ENCODE measurements around the gene SERINC5.
A peak's percentile ranks its signal among the peaks of the same experiment; 100 is the strongest.
"Not testable (repeated sequence)": the region's sequence is repeated elsewhere in the genome, so short reads cannot be mapped to it uniquely, and the experiment has no call there.

Gene SERINC5

DNA sequence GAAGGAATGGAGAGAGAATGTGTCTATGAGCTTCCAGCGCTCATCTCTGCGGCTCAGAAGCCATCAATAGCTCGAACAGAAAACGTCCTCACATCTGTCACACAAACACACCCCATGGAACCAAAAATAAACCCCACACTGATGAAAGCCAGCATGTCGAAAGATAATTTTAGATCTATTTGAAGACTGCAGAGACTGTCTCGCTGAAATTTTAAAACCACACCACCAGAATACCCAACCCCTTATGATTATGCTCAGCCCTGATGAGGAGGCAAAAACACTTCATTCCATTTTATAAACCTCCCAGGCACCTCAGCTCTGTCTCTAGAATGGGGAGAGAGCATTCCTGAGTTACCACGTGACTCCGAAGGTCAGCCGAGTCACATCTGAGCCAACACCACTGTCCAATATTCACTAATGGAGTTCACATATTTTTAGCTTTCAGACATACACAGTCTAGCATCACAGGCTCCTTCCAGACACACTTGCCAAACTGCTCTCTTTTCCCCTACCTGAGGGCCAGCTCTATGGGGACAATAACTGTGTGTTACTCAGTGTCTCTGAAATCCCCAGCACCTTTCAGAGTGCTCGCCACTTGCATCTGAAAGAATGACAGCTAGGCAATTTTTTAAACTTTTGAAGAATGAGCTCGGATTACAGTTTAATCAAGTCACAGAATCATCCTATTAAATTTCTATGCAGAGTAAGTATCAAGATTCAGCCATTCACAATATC, 63.2 kb downstream of the SERINC5 start:
- DNase-seq: no peak

DNA sequence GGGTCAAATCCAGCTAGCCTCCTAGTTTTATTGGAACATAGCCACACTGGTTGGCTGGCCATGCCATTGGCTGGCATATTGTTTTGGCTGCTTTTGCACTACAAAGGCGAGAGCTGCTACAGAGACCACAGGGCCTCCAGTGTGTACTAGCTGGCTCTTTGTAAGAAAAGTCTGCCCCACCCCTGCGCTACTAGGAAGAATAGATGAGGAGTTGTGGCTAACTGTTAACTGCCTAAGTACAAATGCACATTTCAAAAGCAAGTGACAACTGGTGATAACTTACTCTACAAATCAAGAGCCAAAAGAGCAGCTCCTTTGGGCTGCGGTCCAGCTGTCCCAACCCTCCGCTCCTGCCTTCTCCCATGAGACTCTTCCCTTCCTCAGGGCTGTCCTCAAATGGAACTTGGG, 63.9 kb downstream of the SERINC5 start:
- DNase-seq: peak; percentile 32

DNA sequence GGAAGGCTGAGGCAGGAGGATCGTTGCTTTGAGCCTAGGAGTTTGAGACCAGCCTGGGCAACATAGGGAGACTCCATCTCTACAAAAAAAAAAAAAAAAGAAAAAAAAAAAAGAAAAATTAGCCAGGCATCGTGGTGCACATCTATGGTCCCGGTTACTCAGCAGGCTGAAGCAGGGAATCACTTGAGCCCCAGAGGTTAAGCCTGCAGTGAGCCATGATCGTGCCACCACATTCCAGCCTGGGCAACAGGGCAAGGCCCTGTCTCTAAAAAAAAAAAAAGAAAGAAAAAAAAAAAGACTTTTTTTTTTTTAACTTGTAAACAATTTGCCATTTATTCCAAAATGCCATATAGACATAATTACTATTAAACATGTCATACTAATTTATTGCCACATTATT, 64.5 kb downstream of the SERINC5 start:
- DNase-seq: no peak

DNA sequence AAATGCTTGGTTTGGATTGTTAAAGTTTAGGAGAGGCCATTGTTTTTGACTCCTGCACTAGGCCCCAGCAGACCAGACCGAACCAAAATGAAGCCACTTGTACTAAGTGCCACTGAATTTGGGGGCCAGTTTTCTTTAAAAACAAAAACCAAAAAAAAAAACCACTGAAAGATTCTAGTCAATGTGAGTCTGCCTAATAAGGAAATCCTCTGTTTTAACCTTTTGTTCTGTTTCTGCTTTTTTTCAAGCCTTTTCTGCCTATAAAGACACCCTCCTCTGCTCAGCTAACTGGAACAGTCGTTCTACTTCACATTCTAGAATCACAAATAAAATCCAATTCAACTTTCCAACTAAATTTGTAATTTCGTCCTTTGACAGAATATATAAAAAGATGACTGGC, 64.9 kb downstream of the SERINC5 start:
- no peak for DNase-seq

DNA sequence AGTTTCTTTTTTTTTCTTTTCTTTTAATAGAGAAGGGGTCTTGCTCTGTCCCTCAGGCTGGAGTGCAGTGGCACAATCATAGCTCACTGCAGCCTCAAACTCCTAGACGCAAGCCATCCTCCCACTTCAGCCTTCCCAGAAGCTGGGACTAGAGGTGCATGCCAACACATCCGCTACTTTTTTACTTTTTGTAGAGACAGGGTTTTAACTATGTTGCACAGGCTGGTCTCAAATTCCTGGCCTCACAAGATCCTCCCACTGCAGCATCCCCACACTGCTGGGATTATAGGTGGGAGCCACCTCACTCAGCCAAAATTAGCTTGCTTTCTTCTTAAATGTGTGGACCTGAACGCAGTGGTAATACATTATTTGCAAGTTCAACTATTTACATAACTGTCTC, 66.1 kb downstream of the SERINC5 start:
- DNase-seq: no peak

DNA sequence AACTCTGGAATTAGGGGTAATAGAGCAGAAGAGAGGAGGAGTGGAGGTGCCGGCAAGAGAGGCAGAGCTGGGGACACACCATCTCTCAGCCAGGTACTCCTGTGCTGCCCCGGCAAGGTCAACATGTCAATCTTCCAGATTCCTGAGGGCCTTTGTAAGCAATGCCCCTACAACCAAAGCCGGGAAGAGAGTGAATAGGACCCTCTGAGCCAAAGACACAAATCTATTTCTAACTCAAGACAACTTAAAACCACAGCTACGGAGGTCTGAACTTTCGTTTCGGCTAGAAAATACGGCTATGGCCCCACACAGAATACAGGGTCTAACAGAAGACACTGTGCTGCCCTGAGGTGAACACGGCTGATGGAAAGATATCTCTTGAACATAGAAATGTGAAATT, 66.6 kb downstream of the SERINC5 start:
- DNase-seq: no peak

DNA sequence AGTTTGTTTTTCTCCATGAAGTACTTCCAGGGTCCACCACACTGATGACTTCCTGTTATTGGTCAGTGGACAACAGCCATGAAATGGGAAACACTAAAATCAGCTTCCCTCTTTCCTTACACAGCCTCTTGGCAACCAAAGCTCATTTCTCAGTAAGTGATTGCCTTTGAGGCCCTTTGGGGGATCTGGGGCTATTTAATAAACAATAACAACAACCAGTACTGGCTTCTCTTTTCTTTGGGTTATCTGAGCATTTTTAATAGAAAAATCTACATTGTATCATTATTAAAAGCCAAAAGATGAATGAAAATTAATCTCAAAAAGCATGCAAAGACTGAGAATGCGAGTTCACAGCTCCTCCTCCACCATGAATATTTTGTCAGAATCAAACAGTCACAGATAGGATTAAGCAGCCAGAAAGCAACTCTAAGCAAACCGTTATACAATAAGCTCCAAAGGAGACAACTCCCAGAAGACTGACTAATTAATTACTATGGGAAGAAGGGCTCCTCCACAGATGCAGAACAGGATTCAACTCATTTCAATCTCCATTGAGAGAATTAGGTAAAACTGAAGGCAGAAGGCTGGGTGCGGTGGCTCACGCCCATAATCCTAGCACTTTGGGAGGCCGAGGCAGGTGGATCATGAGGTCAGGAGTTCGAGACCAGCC, 68.3 kb downstream of the SERINC5 start:
- DNase-seq: no peak

DNA sequence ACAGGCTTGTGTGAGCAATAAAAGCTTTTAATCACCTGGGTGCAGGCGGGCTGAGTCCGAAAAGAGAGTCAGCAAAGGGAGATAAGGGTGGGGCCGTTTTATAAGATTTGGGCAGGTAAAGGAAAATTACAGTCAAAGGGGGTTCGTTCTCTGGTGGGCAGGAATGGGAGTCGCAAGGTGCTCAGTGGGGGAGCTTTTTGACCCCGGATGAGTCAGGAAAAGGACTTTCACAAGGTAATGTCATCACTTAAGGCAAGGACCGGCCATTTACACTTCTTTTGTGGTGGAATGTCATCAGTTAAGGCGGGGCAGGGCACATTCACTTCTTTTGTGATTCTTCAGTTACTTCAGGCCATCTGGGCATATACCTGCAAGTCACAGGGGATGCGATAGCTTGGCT, 70.3 kb downstream of the SERINC5 start:
- not testable (repeated sequence) for DNase-seq

DNA sequence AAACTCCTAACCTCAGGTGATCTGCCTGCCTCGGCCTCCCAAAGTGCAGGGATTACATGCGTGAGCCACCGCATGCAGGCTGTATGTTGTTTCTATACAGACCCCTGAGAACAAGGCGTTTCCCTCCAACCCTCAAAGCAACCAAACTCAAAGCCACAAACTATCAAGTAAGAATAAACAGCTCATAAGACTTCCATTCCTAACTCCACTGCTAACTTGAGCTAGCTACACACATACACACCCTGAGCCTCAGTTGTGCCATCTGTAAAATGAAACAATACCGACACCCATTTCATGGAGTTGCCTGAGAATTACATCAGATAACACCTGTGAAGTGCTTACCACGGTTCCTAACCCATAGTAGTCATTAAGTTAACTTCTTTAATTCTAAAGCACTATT, 70.8 kb downstream of the SERINC5 start:
- no peak for DNase-seq

DNA sequence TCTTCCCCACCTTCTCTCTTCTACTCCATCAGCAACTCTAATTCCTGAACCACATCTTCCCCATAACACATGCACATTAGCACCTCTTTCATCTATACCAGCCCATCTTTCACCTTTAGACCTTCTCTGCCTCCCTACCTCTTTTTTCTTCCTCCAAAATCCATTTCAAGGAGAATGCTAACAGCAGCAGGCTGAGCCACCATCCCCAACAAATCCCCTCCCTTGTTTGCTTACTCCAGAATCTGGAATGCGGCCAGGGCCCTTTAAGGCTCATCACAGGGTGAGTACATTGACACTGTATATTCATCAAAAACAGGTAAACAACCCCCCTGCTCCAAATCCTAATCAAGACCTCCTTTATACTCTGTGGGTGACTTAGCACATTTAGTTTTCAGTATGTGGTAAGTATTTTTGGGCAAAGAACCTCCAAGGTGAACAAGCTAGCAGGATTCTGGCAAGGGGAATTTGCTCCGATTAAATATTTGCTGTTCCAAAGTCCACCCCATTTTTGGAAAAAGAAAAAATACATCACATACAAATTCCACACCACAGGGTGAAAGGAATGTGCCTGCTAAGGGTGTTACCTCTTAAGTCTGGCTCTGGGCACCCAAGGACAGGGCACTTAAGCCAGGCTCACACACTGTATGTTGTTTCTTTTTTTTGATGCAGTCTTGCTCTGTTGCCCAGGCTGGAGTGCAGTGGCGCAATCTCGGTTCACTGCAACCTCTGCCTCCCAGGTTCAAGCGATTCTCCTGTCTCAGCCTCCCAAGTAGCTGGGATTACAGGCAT, 71.4 kb downstream of the SERINC5 start:
- no peak for DNase-seq

DNA sequence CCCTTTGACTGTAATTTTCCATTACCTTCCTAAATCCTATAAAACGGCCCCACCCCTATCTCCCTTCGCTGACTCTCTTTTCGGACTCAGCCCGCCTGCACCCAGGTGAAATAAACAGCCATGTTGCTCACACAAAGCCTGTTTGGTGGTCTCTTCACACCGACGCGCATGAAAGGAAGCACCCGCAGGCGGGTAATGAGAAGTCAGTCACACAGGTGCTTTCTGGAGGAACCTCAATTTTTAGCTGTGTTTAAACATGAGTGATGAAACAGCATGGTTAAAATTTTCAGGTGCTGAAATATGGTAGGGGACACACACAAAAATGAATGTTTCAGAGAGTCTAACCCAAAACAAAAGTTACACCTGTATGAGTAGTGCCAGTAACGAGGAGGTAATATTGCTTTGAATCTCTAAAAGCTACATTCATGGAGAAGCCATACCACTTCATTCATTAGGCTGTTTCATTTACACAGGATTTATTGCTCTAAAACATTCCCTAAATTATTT, 72.1 kb downstream of the SERINC5 start:
- not testable (repeated sequence) for DNase-seq

DNA sequence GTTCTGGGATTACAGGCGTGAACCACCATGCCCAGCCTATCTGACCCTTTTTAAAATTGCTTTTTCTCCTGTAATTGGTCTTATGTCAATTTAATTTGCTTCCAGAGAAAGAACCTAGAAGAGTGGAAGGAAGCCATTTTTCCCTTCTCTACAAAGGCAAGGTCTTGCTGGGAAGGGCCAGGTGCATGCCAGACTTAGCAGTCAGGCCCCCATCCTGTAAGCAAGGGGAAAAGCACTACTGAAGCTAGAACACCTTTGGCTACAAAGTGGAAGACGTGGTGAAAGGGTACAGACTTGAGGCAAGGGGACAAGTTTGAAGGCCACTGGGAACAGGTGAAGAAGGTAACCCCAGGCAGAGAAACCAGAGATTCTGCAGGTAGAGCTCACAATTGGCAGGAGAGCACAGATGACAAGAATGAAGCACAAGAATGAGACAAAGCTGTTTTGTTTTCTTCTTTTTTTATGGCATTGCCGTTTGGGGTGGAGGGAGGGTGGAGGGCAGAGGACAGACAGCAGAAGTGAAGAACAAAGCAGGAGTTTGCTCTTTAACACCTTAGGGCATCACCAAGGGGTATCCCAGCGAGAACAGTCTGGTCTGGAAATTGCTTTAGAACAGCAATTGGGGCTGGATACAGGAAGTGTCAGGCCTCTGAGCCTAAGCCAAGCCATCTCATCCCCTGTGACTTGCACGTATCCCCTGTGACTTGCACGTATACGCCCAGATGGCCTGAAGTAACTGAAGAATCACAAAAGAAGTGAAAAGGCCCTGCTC, 72.9 kb downstream of the SERINC5 start:
- no peak for DNase-seq

DNA sequence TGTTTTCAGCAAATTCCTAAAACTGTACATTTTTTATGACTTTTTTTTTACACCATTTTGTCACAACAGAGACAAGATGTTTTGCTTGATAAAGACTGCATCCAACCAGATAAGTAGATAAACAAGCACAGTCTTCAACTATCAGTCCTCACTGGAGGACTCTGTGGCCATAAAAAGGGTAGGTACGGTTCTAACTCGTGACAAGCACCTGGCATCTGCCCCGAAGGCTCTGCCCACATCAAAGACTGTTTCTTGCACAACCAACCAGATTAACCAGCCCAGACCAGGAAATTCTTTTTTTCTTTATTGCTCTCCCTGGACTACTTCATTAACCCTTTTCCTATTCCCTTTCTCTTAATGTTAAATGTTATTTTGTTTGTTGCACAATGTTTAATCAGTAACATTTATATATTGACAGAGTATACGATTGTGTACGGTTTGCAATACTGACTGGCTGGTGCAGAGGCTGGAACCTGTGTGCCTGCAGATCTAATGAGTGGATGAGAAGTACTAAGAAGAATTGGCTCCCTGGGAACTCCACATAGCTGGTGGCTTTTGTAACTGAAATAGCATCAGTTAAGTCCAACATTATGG, 74.1 kb downstream of the SERINC5 start:
- peak; percentile 40 for DNase-seq

DNA sequence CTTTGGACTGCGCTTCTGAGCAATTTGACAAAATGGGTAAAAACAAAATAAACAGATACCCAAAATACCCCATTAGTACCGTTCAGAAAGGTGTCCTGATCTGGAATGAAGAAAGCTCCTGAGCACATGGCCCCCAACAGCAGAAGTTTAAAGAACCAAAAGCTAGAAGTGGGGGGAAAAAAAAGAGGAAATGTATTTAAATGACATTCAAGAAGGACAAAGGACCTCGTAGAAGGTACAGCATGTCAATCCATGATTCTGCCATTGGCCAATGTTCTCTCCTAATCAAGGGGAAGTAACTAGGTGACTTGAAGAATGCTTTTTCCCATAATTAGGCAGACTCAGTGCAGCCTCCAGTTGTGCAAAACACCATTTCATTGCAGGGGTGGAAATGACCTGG, 78.6 kb downstream of the SERINC5 start:
- DNase-seq: no peak

DNA sequence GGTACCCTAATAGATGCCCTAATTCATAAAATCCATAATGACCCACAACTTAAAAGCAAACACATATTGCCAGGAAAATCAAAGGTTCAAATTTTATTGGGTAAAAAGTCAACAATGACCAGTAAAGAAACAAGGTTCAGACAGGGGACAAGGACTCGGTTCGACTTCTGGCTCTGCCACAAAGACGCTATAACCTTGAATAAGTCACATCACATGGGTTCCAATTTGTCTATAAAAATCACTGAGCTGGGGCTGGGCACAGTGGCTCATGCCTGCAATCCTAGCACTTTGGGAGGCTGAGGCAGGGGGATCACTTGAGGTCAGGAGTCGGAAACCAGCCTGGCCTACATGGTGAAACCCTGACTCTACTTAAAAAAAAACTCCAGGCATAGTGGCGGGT, 80.5 kb downstream of the SERINC5 start:
- DNase-seq: no peak

DNA sequence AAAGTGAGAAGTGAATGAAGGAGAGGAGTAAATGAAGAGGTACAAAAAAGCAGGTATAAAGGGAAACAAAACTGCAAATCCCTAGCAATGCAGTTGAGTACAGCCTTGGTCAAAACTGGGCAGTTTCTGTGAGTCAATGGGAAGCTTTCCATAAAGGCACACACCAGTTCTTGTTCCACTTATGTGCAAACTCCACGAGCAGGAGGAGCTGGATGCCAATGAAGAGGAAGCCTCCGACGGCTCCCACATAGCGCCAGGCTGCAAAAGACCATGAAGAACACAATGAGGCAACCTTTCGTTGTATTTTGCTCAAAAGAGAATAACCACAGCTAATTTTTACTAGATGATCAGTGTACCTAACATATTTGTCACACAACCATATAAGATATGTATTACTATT, 81.1 kb downstream of the SERINC5 start:
- DNase-seq: no peak

DNA sequence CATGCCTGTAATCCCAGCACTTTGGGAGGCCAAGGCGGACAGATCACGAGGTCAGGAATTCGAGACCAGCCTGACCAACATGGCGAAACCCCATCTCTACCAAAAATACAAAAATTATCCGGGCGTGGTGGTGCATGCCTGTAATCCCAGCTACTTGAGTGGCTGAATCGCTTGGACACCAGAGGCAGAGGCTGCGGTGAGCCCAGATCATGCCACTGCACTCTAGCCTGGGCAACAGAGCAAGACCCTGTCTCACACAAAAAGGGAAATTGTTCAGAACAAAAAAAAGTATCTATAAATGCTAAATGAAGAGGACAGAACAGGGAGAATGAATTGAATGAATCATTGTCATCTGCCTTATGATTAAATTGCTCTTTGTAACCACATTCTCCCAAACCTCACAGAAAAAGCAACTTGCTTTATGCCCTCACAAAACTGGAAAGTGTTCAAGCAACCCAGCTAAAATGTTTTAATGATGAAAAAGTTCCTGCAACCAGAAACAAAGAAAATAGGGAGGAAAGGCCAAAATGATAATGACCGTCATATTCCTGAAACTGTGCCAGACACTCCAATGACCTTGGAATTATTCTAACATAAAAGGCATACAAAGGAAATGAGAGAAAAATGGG, 83.7 kb downstream of the SERINC5 start:
- no peak for DNase-seq

DNA sequence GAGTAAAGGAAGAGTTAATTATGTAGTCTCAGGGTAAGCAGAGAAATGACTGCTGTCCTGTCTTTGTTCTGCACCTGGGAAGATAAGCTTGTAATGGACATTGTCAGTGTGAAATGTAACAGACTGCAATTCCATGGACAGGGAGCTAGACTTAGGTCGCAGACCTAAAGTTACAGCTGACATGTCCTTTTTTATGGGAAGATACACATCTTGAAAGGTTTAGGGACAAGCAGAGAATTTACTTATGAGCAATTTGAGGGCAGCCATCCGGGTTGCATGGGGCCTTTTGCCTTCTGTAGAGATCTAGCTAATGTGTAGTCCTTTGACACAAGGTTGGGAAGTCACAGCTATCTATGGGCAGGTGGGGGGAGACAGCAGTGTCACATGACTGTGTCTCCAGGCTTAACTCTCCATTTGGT, 85.7 kb downstream of the SERINC5 start:
- no peak for DNase-seq

DNA sequence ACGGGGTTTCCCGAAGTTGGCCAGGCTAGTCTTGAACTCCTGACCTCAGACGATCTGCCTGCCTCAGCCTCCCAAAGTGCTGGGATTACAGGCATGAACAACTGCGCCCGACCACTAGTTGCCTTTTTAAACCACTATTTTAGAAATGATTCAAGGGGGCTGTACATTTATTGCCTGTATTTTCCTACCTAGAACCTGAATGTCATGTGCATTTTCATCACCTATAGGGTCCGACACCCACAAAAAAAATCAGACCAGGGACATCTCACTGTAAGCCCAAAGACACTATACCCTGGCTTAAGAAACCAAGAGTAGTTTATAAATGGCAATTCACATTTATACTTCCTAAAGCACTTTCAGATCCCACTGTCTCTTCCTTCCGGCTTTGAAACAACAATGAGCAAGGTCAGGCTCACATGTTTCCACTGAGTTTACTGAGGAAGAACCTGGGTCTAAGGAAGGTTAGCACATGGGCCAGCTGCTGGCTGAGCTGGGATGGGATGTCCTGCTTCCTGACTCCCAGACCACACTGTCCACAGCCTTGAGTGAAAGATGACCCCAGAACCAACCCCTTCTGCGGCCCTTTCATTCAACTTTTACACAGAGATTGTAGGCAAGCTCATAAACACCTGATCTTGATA, 87.3 kb downstream of the SERINC5 start:
- no peak for DNase-seq

DNA sequence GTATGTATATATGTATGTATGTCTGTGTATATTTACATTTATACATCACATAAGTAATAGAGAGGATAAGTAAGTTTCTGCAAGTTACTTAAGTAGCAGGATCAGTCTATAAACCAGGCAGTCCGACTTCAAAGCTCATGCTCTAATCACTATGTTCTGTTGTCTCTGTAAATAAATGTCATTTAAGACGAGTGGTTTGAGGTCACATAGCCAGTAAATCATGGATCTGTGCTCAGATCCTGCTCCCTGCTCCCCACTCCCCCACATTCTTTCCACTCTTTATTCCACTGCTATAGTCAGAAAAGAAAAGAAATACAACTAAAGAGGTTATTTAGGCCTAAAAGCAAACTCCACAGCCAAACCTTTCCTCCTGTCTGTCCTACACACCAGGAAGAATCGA, 90.4 kb downstream of the SERINC5 start:
- DNase-seq: no peak

DNA sequence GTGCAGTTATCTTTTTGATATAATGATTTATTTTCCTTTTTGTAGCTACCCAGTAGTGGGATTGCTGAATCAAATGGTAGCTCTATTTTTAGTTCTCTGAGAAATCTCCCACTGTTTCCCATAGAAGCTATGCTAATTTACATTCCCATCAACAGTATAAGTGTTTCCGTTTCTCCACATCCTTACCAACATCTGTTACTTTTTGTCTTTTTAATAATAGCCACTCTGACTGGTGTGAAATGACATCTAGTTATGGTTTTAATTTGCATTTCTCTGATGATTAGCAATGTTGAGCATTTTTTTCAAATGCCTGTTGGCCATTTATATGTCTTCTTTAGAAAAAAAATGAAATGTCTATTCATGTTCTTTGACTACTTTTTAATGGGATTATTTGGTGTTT, 94.7 kb downstream of the SERINC5 start:
- no peak for DNase-seq

DNA sequence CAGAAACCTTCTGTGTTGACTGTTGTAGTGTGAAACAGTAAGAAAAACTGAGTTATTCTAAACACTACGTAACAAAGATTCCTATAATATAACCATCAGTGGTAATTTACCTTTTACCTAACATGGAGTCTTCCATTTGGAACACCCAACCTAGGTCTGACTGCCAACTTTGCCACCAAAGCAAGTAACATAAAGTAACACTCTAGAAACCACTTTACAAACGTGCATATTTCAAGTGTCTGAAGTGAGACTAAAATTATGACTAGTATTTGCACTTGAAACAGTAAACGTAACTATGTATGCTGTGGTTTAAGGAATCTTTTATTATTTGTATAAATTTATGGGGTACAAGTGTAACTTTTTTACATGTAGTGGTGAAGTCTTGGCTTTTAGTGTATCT, 95.6 kb downstream of the SERINC5 start:
- no peak for DNase-seq
